ENCODE results near the gene WNK4. TPM values are rescaled to one million over a fixed set of nuclear protein-coding genes. Genes with fewer than 3 reads are reported as not detected.
A peak's percentile ranks its signal among the peaks of the same experiment; 100 is the strongest.

Gene WNK4
- total RNA-seq, 1 donor from 2014 or later, result 0.16 TPM

GRCh38 chr17:42779304-42779935 is 990 bp upstream of the WNK4 start:
- peak overlapping the region; percentile 64 for H3K4me3 Mint-ChIP-seq (ENCODE audit: unreplicated experiment)
- TF ChIP-seq CTCF (IDR thresholded peaks at IDR 0.05), result no peak
- no peaks in the 10 kb centered on the region for H3K9me3 Mint-ChIP-seq (ENCODE audit: unreplicated experiment)
- H3K36me3 Mint-ChIP-seq (ENCODE audit: unreplicated experiment), result peaks cover 17% of the 10 kb centered on the region
- peak overlapping the region; percentile 28 for H3K27ac Mint-ChIP-seq (ENCODE audit: unreplicated experiment)
- H3K27me3 Mint-ChIP-seq (ENCODE audit: unreplicated experiment), result peaks cover 16% of the 10 kb centered on the region
- peaks cover 18% of the 10 kb centered on the region for H3K4me1 Mint-ChIP-seq (ENCODE audit: unreplicated experiment)
- DNase-seq (ENCODE audit: extremely low spot score, unreplicated experiment), result no peak

- Mint-ChIP-seq H3K4me1 (ENCODE audit: unreplicated experiment) (peaks cover 13% of the 10 kb centered on the region), H3K9me3 (ENCODE audit: unreplicated experiment) (no peaks in the 10 kb centered on the region), H3K27me3 (ENCODE audit: unreplicated experiment) (peaks cover 16% of the 10 kb centered on the region), H3K36me3 (ENCODE audit: unreplicated experiment) (peaks cover 11% of the 10 kb centered on the region), H3K27ac (ENCODE audit: unreplicated experiment) (no peak overlapping the region), H3K4me3 (ENCODE audit: unreplicated experiment) (peak overlapping the region; percentile 62)
- no peak for TF ChIP-seq CTCF (IDR thresholded peaks at IDR 0.05)
- DNase-seq (ENCODE audit: extremely low spot score, unreplicated experiment), result no peak
Observed at GRCh38 chr17:42780851-42781638, 635 bp downstream of the WNK4 start.

DNA sequence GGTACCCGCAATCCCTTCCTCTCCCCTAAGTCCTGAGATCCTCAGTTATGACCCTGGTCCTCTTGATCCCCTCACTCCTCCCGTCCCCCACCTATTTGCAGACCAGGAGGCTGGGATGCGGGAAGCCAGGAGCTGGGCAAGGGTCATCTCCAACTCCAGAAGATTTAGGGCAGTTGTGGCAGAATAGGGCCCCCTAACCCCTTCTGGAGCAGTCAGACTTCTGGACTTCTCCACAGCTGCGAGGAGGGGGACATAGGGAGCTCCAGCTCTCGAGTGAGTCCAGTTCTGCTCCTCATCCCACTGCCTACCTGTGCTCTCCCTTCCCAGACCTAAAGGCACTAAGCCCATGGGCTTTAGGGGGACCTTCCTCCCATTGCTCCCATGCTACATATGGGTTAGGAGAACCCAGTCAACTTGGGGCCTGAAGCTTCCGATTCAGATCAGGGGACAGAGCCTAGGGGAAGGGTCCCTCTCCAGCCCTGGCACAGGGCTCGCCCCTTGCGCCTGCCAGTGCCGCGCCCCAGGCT is 1.3 kb downstream of the WNK4 start:
- Mint-ChIP-seq H3K9me3 (ENCODE audit: unreplicated experiment) (no peaks in the 10 kb centered on the region), H3K36me3 (ENCODE audit: unreplicated experiment) (peaks cover 11% of the 10 kb centered on the region), H3K27ac (ENCODE audit: unreplicated experiment) (no peak overlapping the region), H3K27me3 (ENCODE audit: unreplicated experiment) (peaks cover 16% of the 10 kb centered on the region), H3K4me1 (ENCODE audit: unreplicated experiment) (peaks cover 13% of the 10 kb centered on the region), H3K4me3 (ENCODE audit: unreplicated experiment) (peak overlapping the region; percentile 62)
- DNase-seq (ENCODE audit: extremely low spot score, unreplicated experiment), result no peak
- TF ChIP-seq CTCF (IDR thresholded peaks at IDR 0.05), result no peak

GRCh38 chr17:42782166-42783061 is 2.0 kb downstream of the WNK4 start:
- H3K9me3 Mint-ChIP-seq (ENCODE audit: unreplicated experiment), result no peaks in the 10 kb centered on the region
- no peak overlapping the region for H3K4me3 Mint-ChIP-seq (ENCODE audit: unreplicated experiment)
- peaks cover 11% of the 10 kb centered on the region for H3K36me3 Mint-ChIP-seq (ENCODE audit: unreplicated experiment)
- DNase-seq (ENCODE audit: extremely low spot score, unreplicated experiment), result no peak
- H3K27me3 Mint-ChIP-seq (ENCODE audit: unreplicated experiment), result peaks cover 16% of the 10 kb centered on the region
- H3K4me1 Mint-ChIP-seq (ENCODE audit: unreplicated experiment), result peaks cover 13% of the 10 kb centered on the region
- H3K27ac Mint-ChIP-seq (ENCODE audit: unreplicated experiment), result no peak overlapping the region
- no peak for TF ChIP-seq CTCF (IDR thresholded peaks at IDR 0.05)
